GM19193 (cell line): Measurements from ENCODE around the gene MXD3.

Source experiments
- POLR2A ChIP-seq: IDR thresholded peaks from 4 replicates; pipeline ENCODE4 v1.6.1; 2011; ENCODE audit not compliant: insufficient read depth, insufficient read length; ENCODE audit errors: extremely low read depth

The MXD3 gene

GRCh38 chr5:177288191-177288590 is 23.5 kb downstream of the MXD3 start:
- TF ChIP-seq POLR2A: no peak

- no peak for TF ChIP-seq POLR2A
Observed at GRCh38 chr5:177276886-177277285, 34.8 kb downstream of the MXD3 start.

- no peak for TF ChIP-seq POLR2A
Observed at GRCh38 chr5:177275883-177276282, 35.8 kb downstream of the MXD3 start.

- no peak for TF ChIP-seq POLR2A
Observed at GRCh38 chr5:177271113-177271512, 40.6 kb downstream of the MXD3 start.

GRCh38 chr5:177270653-177271052 is 41.0 kb downstream of the MXD3 start:
- no peak for TF ChIP-seq POLR2A

GRCh38 chr5:177269976-177270375 is 41.7 kb downstream of the MXD3 start:
- TF ChIP-seq POLR2A: no peak

- no peak for TF ChIP-seq POLR2A
Observed at GRCh38 chr5:177269232-177269895, 42.3 kb downstream of the MXD3 start.

- TF ChIP-seq POLR2A: no peak
Observed at GRCh38 chr5:177265395-177265794, 46.3 kb downstream of the MXD3 start.

GRCh38 chr5:177264178-177264577 is 47.5 kb downstream of the MXD3 start:
- no peak for TF ChIP-seq POLR2A

- TF ChIP-seq POLR2A: no peak
Observed at GRCh38 chr5:177261510-177261909, 50.2 kb downstream of the MXD3 start.

- no peak for TF ChIP-seq POLR2A
Observed at GRCh38 chr5:177260961-177261360, 50.7 kb downstream of the MXD3 start.
